PC-3 (cell line): ENCODE measurements around the gene PPP2R1B.

Source experiments
- EZH2 ChIP-seq: fragments of 300-600 bp; sonication (generic); IDR thresholded peaks from one replicate; pipeline ENCODE4 v1.6.1; 2017; ENCODE audit warnings: antibody characterized with exemption, mild to moderate bottlenecking, low read length; ENCODE audit not compliant: unreplicated experiment
- EZH2phosphoT487 ChIP-seq: fragments of 300-600 bp; sonication (generic); IDR thresholded peaks from 2 replicates; pipeline ENCODE4 v1.6.1; 2018; ENCODE audit warnings: mild to moderate bottlenecking, antibody characterized with exemption, low read length, borderline replicate concordance
- TF ChIP-seq, protein P1 (sequence below): fragments of 300-600 bp; sonication (generic); conservative IDR thresholded peaks from 2 replicates; pipeline ENCODE4 v1.5.1; 2017; ENCODE audit warnings: antibody characterized with exemption, low read depth, mild to moderate bottlenecking, low read length

- no peak for TF ChIP-seq EZH2
- TF ChIP-seq, protein P1, sequence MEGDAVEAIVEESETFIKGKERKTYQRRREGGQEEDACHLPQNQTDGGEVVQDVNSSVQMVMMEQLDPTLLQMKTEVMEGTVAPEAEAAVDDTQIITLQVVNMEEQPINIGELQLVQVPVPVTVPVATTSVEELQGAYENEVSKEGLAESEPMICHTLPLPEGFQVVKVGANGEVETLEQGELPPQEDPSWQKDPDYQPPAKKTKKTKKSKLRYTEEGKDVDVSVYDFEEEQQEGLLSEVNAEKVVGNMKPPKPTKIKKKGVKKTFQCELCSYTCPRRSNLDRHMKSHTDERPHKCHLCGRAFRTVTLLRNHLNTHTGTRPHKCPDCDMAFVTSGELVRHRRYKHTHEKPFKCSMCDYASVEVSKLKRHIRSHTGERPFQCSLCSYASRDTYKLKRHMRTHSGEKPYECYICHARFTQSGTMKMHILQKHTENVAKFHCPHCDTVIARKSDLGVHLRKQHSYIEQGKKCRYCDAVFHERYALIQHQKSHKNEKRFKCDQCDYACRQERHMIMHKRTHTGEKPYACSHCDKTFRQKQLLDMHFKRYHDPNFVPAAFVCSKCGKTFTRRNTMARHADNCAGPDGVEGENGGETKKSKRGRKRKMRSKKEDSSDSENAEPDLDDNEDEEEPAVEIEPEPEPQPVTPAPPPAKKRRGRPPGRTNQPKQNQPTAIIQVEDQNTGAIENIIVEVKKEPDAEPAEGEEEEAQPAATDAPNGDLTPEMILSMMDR: no peak
- no peak for TF ChIP-seq EZH2phosphoT487
Observed at GRCh38 chr11:111722501-111722900, 43.7 kb downstream of the PPP2R1B start.
